Astrocyte of the cerebellum (primary cell): ENCODE results near the gene LY9.

Experiments used
- DNase-seq: peaks from one replicate; pipeline ENCODE4 v3.0.0-alpha.2; 2011; ENCODE audit warnings: low read depth
- H3K4me3 ChIP-seq: 2 replicates; pipeline ENCODE4 v1.5.1; 2011; ENCODE audit warnings: mild to moderate bottlenecking, low read depth, low read length, moderate library complexity
- CTCF ChIP-seq: IDR thresholded peaks from 2 replicates; pipeline ENCODE4 v1.5.1; 2012; ENCODE audit warnings: low read length, low read depth, moderate library complexity, mild to moderate bottlenecking; ENCODE audit errors: missing control alignments
- in situ Hi-C: cut with HindIII; loops from 2 replicates; pipeline ENCODE4 v1.10.0; 2017; ENCODE audit warnings: low sequenced_read_pairs

The LY9 gene

GRCh38 chr1:160799641-160800040, 3.7 kb downstream of the LY9 start:
- TF ChIP-seq CTCF = no peak
- DNase-seq = no peak
- in situ Hi-C loops = no loop called here
- no peak overlapping the region for H3K4me3 ChIP-seq

- DNase-seq = no peak
- in situ Hi-C loops = no loop called here
- H3K4me3 ChIP-seq = no peak overlapping the region
- TF ChIP-seq CTCF = no peak
Observed at GRCh38 chr1:160800142-160800541, 4.2 kb downstream of the LY9 start.

- no peak for DNase-seq
- in situ Hi-C loops = no loop called here
- no peak for TF ChIP-seq CTCF
- no peak overlapping the region for H3K4me3 ChIP-seq
Observed at GRCh38 chr1:160800645-160801408, 4.9 kb downstream of the LY9 start.

GRCh38 chr1:160801836-160802580, 6.0 kb downstream of the LY9 start:
- DNase-seq = no peak
- H3K4me3 ChIP-seq = no peak overlapping the region
- in situ Hi-C loops = no loop called here
- no peak for TF ChIP-seq CTCF

GRCh38 chr1:160806109-160806665, 10.2 kb downstream of the LY9 start:
- no peak for DNase-seq
- in situ Hi-C loops = no loop called here
- no peak overlapping the region for H3K4me3 ChIP-seq
- TF ChIP-seq CTCF = no peak

- in situ Hi-C loops = no loop called here
- H3K4me3 ChIP-seq = no peak overlapping the region
- TF ChIP-seq CTCF = no peak
- no peak for DNase-seq
Observed at GRCh38 chr1:160806784-160807183, 10.8 kb downstream of the LY9 start.
